ENCODE measurements around the gene FLACC1. TPM values are rescaled to one million over a fixed set of nuclear protein-coding genes. Genes with fewer than 3 reads are reported as not detected.

Gene FLACC1
- total RNA-seq, 4 donors from 2014 or later, result 2.3 to 5.0 (median 3.4) TPM

- no peaks in the 10 kb centered on the region for H3K9me3 ChIP-seq
- no peak for DNase-seq
- no peak overlapping the region for H3K4me3 ChIP-seq (replicated peaks in 1 of 3)
- H3K4me1 ChIP-seq, result no peaks in the 10 kb centered on the region
- H3K27ac ChIP-seq, result no peak overlapping the region
- TF ChIP-seq CTCF (IDR thresholded peaks at IDR 0.05), result no peak
- intact Hi-C loops (cut with DNase I), result no loop called here
- WGBS, 2 donors, result 84 to 89% methylated on average over 7 of the region's 7 CpGs
- H3K36me3 ChIP-seq, result no peaks in the 10 kb centered on the region
- no peaks in the 10 kb centered on the region for H3K27me3 ChIP-seq
Observed at GRCh38 chr2:201345625-201346213, 11.4 kb downstream of the FLACC1 start.

- H3K4me1 ChIP-seq, result no peaks in the 10 kb centered on the region
- no peaks in the 10 kb centered on the region for H3K27me3 ChIP-seq
- no peaks in the 10 kb centered on the region for H3K9me3 ChIP-seq
- no peak overlapping the region for H3K27ac ChIP-seq
- TF ChIP-seq POLR2A (IDR thresholded peaks at IDR 0.05) (no peak), CTCF (IDR thresholded peaks at IDR 0.05) (peak in 1 of 6 experiments; percentile 8)
- WGBS, 2 donors, result 33 to 62% methylated on average over 1 of the region's 1 CpG
- H3K4me3 ChIP-seq (replicated peaks in 1 of 3), result no peak overlapping the region
- no peak for DNase-seq
- intact Hi-C loops (cut with DNase I), result no loop called here
- no peaks in the 10 kb centered on the region for H3K36me3 ChIP-seq
Observed at GRCh38 chr2:201344663-201345366, 12.3 kb downstream of the FLACC1 start.

GRCh38 chr2:201343559-201343958 is 13.6 kb downstream of the FLACC1 start:
- Histone ChIP-seq H3K27ac (no peak overlapping the region), H3K4me3 (replicated peaks in 1 of 3) (no peak overlapping the region), H3K36me3 (no peaks in the 10 kb centered on the region), H3K9me3 (no peaks in the 10 kb centered on the region), H3K4me1 (no peaks in the 10 kb centered on the region), H3K27me3 (no peaks in the 10 kb centered on the region)
- TF ChIP-seq POLR2A (IDR thresholded peaks at IDR 0.05) (no peak), CTCF (IDR thresholded peaks at IDR 0.05) (no peak)
- intact Hi-C loops (cut with DNase I), result no loop called here
- no peak for DNase-seq
- 95 to 98% methylated on average over 2 of the region's 2 CpGs for WGBS, 2 donors

- intact Hi-C loops (cut with DNase I), result no loop called here
- no peak for DNase-seq
- no peaks in the 10 kb centered on the region for H3K27me3 ChIP-seq
- H3K9me3 ChIP-seq, result no peaks in the 10 kb centered on the region
- H3K4me3 ChIP-seq (replicated peaks in 1 of 3), result no peak overlapping the region
- no peak for TF ChIP-seq POLR2A (IDR thresholded peaks at IDR 0.05)
- no peak for TF ChIP-seq CTCF (IDR thresholded peaks at IDR 0.05)
- H3K4me1 ChIP-seq, result no peaks in the 10 kb centered on the region
- no peaks in the 10 kb centered on the region for H3K36me3 ChIP-seq
- 79 to 93% methylated on average over 2 of the region's 2 CpGs for WGBS, 2 donors
- H3K27ac ChIP-seq, result no peak overlapping the region
Observed at GRCh38 chr2:201342923-201343322, 14.2 kb downstream of the FLACC1 start.

GRCh38 chr2:201329409-201329808 is 27.7 kb downstream of the FLACC1 start:
- Histone ChIP-seq H3K9me3 (no peaks in the 10 kb centered on the region), H3K27me3 (no peaks in the 10 kb centered on the region), H3K36me3 (no peaks in the 10 kb centered on the region), H3K4me3 (replicated peaks in 1 of 3) (no peak overlapping the region), H3K27ac (no peak overlapping the region), H3K4me1 (no peaks in the 10 kb centered on the region)
- TF ChIP-seq CTCF (IDR thresholded peaks at IDR 0.05), result no peak
- no peak for TF ChIP-seq POLR2A (IDR thresholded peaks at IDR 0.05)
- intact Hi-C loops (cut with DNase I), result no loop called here
- WGBS, 2 donors, result 53 to 73% methylated on average over 1 of the region's 1 CpG
- no peak for DNase-seq
